Astrocyte of the spinal cord (primary cell): ENCODE data around the gene TMEM74B.

Source experiments
- DNase-seq: peaks from one replicate; pipeline ENCODE4 v3.0.0; 2011; ENCODE audit warnings: low read depth, low spot score
- H3K4me3 ChIP-seq: 2 replicates; pipeline ENCODE4 v1.5.1; 2011; ENCODE audit warnings: low read depth, mild to moderate bottlenecking, low read length, moderate library complexity
- CTCF ChIP-seq: IDR thresholded peaks from 2 replicates; pipeline ENCODE4 v1.5.1; 2012; ENCODE audit warnings: low read depth, mild to moderate bottlenecking, low read length, inconsistent platforms
- in situ Hi-C: cut with HindIII; loops from 2 replicates; pipeline ENCODE4 v1.10.0; 2017; ENCODE audit warnings: low sequenced_read_pairs

The TMEM74B gene

GRCh38 chr20:1164871-1165270 lies 19.9 kb downstream of the TMEM74B start:
- DNase-seq: no peak
- in situ Hi-C loops: no loop called here
- TF ChIP-seq CTCF: no peak
- no peak overlapping the region for H3K4me3 ChIP-seq

GRCh38 chr20:1163653-1164052 lies 21.1 kb downstream of the TMEM74B start:
- DNase-seq: no peak
- H3K4me3 ChIP-seq: no peak overlapping the region
- no peak for TF ChIP-seq CTCF
- in situ Hi-C loops: no loop called here

- in situ Hi-C loops: no loop called here
- no peak for DNase-seq
- H3K4me3 ChIP-seq: no peak overlapping the region
- no peak for TF ChIP-seq CTCF
Observed at GRCh38 chr20:1163105-1163504, 21.7 kb downstream of the TMEM74B start.

GRCh38 chr20:1160991-1161390 lies 23.8 kb downstream of the TMEM74B start:
- TF ChIP-seq CTCF: no peak
- in situ Hi-C loops: no loop called here
- no peak for DNase-seq
- no peak overlapping the region for H3K4me3 ChIP-seq

GRCh38 chr20:1160496-1160895 lies 24.3 kb downstream of the TMEM74B start:
- H3K4me3 ChIP-seq: no peak overlapping the region
- TF ChIP-seq CTCF: no peak
- in situ Hi-C loops: no loop called here
- DNase-seq: no peak

- H3K4me3 ChIP-seq: no peak overlapping the region
- no peak for DNase-seq
- in situ Hi-C loops: no loop called here
- no peak for TF ChIP-seq CTCF
Observed at GRCh38 chr20:1155342-1155741, 29.4 kb downstream of the TMEM74B start.

GRCh38 chr20:1154691-1155090 lies 30.1 kb downstream of the TMEM74B start:
- no peak for TF ChIP-seq CTCF
- no peak overlapping the region for H3K4me3 ChIP-seq
- in situ Hi-C loops: no loop called here
- no peak for DNase-seq
